PFSK-1 (cell line): Measurements from ENCODE around the gene PARP15.

Experiments
- FOXP2 ChIP-seq: optimal IDR thresholded peaks from 2 replicates; pipeline ENCODE3; 2011; ENCODE audit warnings: borderline replicate concordance, control low read depth, inconsistent platforms; ENCODE audit not compliant: insufficient read depth; ENCODE audit errors: extremely low read length, extremely low read depth
- POLR2AphosphoS5 ChIP-seq: IDR thresholded peaks from 2 replicates; pipeline ENCODE4 v1.6.1; 2012; ENCODE audit warnings: low read depth, mild to moderate bottlenecking, control low read depth, low read length, moderate library complexity
- REST ChIP-seq, 2 experiments: IDR thresholded peaks; 2 replicates each; pipeline versions ENCODE4 v1.6.1 to v1.8.0; 2011 to 2012; ENCODE audit warnings: low read depth in 2 of 2, low read length in 2 of 2, control low read depth in 1 of 2, inconsistent platforms in 1 of 2, mild to moderate bottlenecking in 1 of 2, moderate library complexity in 1 of 2; ENCODE audit not compliant: insufficient read depth in 1 of 2
- SIN3A ChIP-seq: IDR thresholded peaks from 2 replicates; pipeline ENCODE4 v1.6.1; 2012; ENCODE audit warnings: mild to moderate bottlenecking, low read length, moderate library complexity, borderline replicate concordance; ENCODE audit not compliant: insufficient read depth
- TAF1 ChIP-seq: IDR thresholded peaks from 2 replicates; pipeline ENCODE4 v1.6.1; 2012; ENCODE audit warnings: low read length, control low read depth, borderline replicate concordance; ENCODE audit not compliant: insufficient read depth

Gene PARP15

GRCh38 chr3:122558605-122559004 is 18.8 kb upstream of the PARP15 start:
- TF ChIP-seq SIN3A (no peak), REST (IDR thresholded peaks at IDR 0.05; ENCODE audit: insufficient read depth in 1 of 2, low read depth in 2 of 2, low read length in 2 of 2) (no peak), POLR2AphosphoS5 (no peak), FOXP2 (no peak), TAF1 (no peak)

GRCh38 chr3:122559906-122560305 is 17.5 kb upstream of the PARP15 start:
- TF ChIP-seq REST (IDR thresholded peaks at IDR 0.05; ENCODE audit: insufficient read depth in 1 of 2, low read depth in 2 of 2, low read length in 2 of 2): no peak
- no peak for TF ChIP-seq TAF1
- TF ChIP-seq POLR2AphosphoS5: no peak
- TF ChIP-seq FOXP2: no peak
- no peak for TF ChIP-seq SIN3A

- TF ChIP-seq REST (IDR thresholded peaks at IDR 0.05; ENCODE audit: insufficient read depth in 1 of 2, low read depth in 2 of 2, low read length in 2 of 2) (no peak), SIN3A (no peak), POLR2AphosphoS5 (no peak), TAF1 (no peak), FOXP2 (no peak)
These were observed 16.8 kb upstream of the PARP15 start for GRCh38 chr3:122560680-122561079.

GRCh38 chr3:122562923-122563716 is 14.3 kb upstream of the PARP15 start:
- no peak for TF ChIP-seq POLR2AphosphoS5
- TF ChIP-seq SIN3A: no peak
- TF ChIP-seq REST (IDR thresholded peaks at IDR 0.05; ENCODE audit: insufficient read depth in 1 of 2, low read depth in 2 of 2, low read length in 2 of 2): no peak
- TF ChIP-seq TAF1: no peak
- no peak for TF ChIP-seq FOXP2

GRCh38 chr3:122563717-122564025 is 13.8 kb upstream of the PARP15 start:
- TF ChIP-seq POLR2AphosphoS5 (no peak), REST (IDR thresholded peaks at IDR 0.05; ENCODE audit: insufficient read depth in 1 of 2, low read depth in 2 of 2, low read length in 2 of 2) (no peak), SIN3A (no peak), TAF1 (no peak), FOXP2 (no peak)
